ENCODE data around the gene FANCC.

GRCh38 chr9:95206143-95206542 lies 111.4 kb downstream of the FANCC start:
- TF ChIP-seq YY1 (IDR thresholded peaks at IDR 0.05; ENCODE audit: insufficient read depth, insufficient read length) (no peak), ZNF274 (IDR thresholded peaks at IDR 0.05; ENCODE audit: low read depth, low read length) (no peak)
